ENCODE measurements around the gene MED16.
"Not testable (repeated sequence)": the region's sequence is repeated elsewhere in the genome, so short reads cannot be mapped to it uniquely, and the experiment has no call there.

Gene MED16

GRCh38 chr19:852136-853013 is 40.6 kb downstream of the MED16 start, which contains the start of gene ELANE:
TSS of gene ELANE (plus strand) at chr19:852303. CDS start at chr19:852329, 26 bp downstream.
- no peaks in the 10 kb centered on the region for H3K36me3 ChIP-seq (ENCODE audit: insufficient read depth, low read length)
- H3K9me3 ChIP-seq (ENCODE audit: insufficient read depth, low read length, severe bottlenecking): no peaks in the 10 kb centered on the region
- no peak within 1 kb of the TSS for H3K27ac ChIP-seq (ENCODE audit: low read length)
- no peaks in the 10 kb centered on the region for H3K4me1 ChIP-seq (ENCODE audit: insufficient read depth, low read length)
- TF ChIP-seq EZH2 (IDR thresholded peaks at IDR 0.05; ENCODE audit: borderline replicate concordance, low read depth, low read length, severe bottlenecking) (no peak), CTCF (IDR thresholded peaks at IDR 0.05; ENCODE audit: borderline replicate concordance, extremely low read depth, low read length, poor library complexity, severe bottlenecking) (no peak)
- H3K9ac ChIP-seq (ENCODE audit: low read depth, low read length): no peak within 1 kb of the TSS
- H3K79me2 ChIP-seq (ENCODE audit: insufficient read depth, low read length): no peaks in the 10 kb centered on the region
- H3K4me3 ChIP-seq (ENCODE audit: low read depth in 1 of 2, low read length in 2 of 2): no peak within 1 kb of the TSS
- H4K20me1 ChIP-seq (ENCODE audit: insufficient read depth, low read length): no peaks in the 10 kb centered on the region
- no peak for ATAC-seq (ENCODE audit: insufficient read depth, low read depth)
- no peak for DNase-seq
- H2AFZ ChIP-seq (ENCODE audit: low read depth, low read length): no peak within 1 kb of the TSS
- H3K4me2 ChIP-seq (ENCODE audit: insufficient read depth, low read length): no peak within 1 kb of the TSS
- H3K27me3 ChIP-seq (ENCODE audit: insufficient read depth, low read length, poor library complexity): no peaks in the 10 kb centered on the region

DNA sequence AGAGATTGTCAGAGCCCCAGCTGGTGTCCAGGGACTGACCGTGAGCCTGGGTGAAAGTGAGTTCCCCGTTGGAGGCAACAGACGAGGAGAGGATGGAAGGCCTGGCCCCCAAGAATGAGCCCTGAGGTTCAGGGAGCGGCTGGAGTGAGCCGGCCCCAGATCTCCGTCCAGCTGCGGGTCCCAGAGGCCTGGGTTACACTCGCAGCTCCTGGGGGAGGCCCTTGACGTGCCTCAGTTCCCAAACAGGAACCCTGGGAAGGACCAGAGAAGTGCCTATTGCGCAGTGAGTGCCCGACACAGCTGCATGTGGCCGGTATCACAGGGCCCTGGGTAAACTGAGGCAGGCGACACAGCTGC is 42.0 kb downstream of the MED16 start:
- Histone ChIP-seq H3K4me1 (ENCODE audit: insufficient read depth, low read length) (no peaks in the 10 kb centered on the region), H3K9ac (ENCODE audit: low read depth, low read length) (no peak overlapping the region), H2AFZ (ENCODE audit: low read depth, low read length) (no peak overlapping the region), H3K79me2 (ENCODE audit: insufficient read depth, low read length) (no peaks in the 10 kb centered on the region), H3K4me2 (ENCODE audit: insufficient read depth, low read length) (no peak overlapping the region), H3K36me3 (ENCODE audit: insufficient read depth, low read length) (no peaks in the 10 kb centered on the region), H3K27ac (ENCODE audit: low read length) (no peak overlapping the region), H4K20me1 (ENCODE audit: insufficient read depth, low read length) (no peaks in the 10 kb centered on the region), H3K27me3 (ENCODE audit: insufficient read depth, low read length, poor library complexity) (no peaks in the 10 kb centered on the region), H3K9me3 (ENCODE audit: insufficient read depth, low read length, severe bottlenecking) (no peaks in the 10 kb centered on the region), H3K4me3 (ENCODE audit: low read depth in 1 of 2, low read length in 2 of 2) (no peak overlapping the region)
- ATAC-seq (ENCODE audit: insufficient read depth, low read depth): no peak
- no peak for DNase-seq
- TF ChIP-seq EZH2 (IDR thresholded peaks at IDR 0.05; ENCODE audit: borderline replicate concordance, low read depth, low read length, severe bottlenecking): no peak
- TF ChIP-seq CTCF (IDR thresholded peaks at IDR 0.05; ENCODE audit: borderline replicate concordance, extremely low read depth, low read length, poor library complexity, severe bottlenecking): no peak

DNA sequence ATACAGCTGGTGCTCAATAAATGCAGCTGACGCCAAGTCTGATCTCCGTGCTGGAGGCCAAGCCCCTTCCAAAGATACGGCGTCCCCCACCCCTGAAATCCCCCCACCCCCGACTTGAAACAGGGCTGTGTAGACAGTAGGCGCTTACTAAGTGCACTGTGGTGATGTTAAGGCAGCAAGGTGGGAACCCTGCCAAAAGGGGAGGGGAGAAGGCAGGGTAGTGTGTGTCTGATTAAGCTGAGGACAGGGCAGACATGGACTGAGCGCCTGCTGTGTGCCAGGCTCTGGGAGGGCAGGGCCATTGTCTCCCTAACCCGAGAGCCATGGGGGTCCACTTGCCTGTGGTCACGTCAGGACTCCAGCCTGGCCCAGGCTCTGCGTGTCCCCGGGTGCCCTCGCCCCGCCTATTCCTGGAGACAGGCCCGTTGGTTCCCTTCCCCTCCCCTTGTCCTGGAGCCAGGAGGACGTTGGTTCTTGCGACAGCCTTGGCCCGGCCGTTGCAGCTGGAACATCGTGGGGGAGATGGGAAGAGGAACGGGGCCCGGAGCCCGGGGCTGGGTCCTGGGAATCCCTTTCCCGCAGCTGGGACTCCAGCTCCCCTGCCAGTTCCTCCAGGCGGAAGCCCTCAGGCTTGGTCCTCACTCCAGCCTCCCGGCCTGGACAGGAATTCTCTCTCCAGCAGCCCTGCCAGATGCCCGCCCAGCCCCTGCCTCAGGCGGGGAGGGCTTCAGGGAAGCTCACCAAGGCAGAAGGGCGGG is 42.6 kb downstream of the MED16 start:
- Histone ChIP-seq H3K27me3 (ENCODE audit: insufficient read depth, low read length, poor library complexity) (no peaks in the 10 kb centered on the region), H3K36me3 (ENCODE audit: insufficient read depth, low read length) (no peaks in the 10 kb centered on the region), H3K4me1 (ENCODE audit: insufficient read depth, low read length) (no peaks in the 10 kb centered on the region), H2AFZ (ENCODE audit: low read depth, low read length) (no peak overlapping the region), H3K79me2 (ENCODE audit: insufficient read depth, low read length) (no peaks in the 10 kb centered on the region), H3K4me2 (ENCODE audit: insufficient read depth, low read length) (no peak overlapping the region), H3K4me3 (ENCODE audit: low read depth in 1 of 2, low read length in 2 of 2) (no peak overlapping the region), H3K9ac (ENCODE audit: low read depth, low read length) (no peak overlapping the region), H4K20me1 (ENCODE audit: insufficient read depth, low read length) (no peaks in the 10 kb centered on the region), H3K9me3 (ENCODE audit: insufficient read depth, low read length, severe bottlenecking) (no peaks in the 10 kb centered on the region), H3K27ac (ENCODE audit: low read length) (no peak overlapping the region)
- DNase-seq (peak; percentile 21), ATAC-seq (ENCODE audit: insufficient read depth, low read depth) (no peak)
- TF ChIP-seq CTCF (IDR thresholded peaks at IDR 0.05; ENCODE audit: borderline replicate concordance, extremely low read depth, low read length, poor library complexity, severe bottlenecking) (no peak), EZH2 (IDR thresholded peaks at IDR 0.05; ENCODE audit: borderline replicate concordance, low read depth, low read length, severe bottlenecking) (no peak)

DNA sequence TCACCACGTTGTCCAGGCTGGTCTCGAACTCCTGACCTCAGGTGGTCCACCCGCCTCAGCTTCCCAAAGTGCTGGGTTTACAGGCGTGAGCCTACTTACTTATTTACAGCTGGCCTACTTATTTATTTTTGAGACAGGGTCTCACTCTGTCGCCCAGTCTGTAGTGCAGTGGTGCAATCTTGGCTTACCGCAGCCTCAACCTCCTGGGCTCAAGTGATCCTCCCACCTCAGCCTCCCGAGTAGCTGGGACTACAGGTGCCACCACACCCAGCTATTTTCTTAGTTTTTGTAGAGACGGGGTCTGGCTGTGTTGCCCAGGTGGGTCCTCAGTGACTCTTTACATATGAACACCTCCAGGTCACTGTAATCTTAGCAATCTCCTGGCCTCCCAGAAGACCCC is 43.8 kb downstream of the MED16 start:
- DNase-seq; H3K27ac ChIP-seq (ENCODE audit: low read length); H3K27me3 ChIP-seq (ENCODE audit: insufficient read depth, low read length, poor library complexity): not testable (repeated sequence)

More for the DNA sequence above, 43.8 kb downstream of the MED16 start:
- not testable (repeated sequence) for H3K4me2 ChIP-seq (ENCODE audit: insufficient read depth, low read length); H4K20me1 ChIP-seq (ENCODE audit: insufficient read depth, low read length); H2AFZ ChIP-seq (ENCODE audit: low read depth, low read length); H3K4me3 ChIP-seq (ENCODE audit: low read depth in 1 of 2, low read length in 2 of 2); H3K9me3 ChIP-seq (ENCODE audit: insufficient read depth, low read length, severe bottlenecking); H3K36me3 ChIP-seq (ENCODE audit: insufficient read depth, low read length); H3K4me1 ChIP-seq (ENCODE audit: insufficient read depth, low read length); H3K9ac ChIP-seq (ENCODE audit: low read depth, low read length); ATAC-seq (ENCODE audit: insufficient read depth, low read depth); H3K79me2 ChIP-seq (ENCODE audit: insufficient read depth, low read length)
